Transverse colon (tissue), 4 donors: ENCODE data around the gene DPYSL5. TPM values are rescaled to one million over a fixed set of nuclear protein-coding genes. Genes with fewer than 3 reads are reported as not detected.

Experiments
- DNase-seq: peaks from one replicate; pipeline ENCODE4 v3.0.0-alpha.2; 2019
- H3K27ac ChIP-seq, 4 donors: fragments of 200-600 bp; sonication (generic); 2 replicates each; pipeline ENCODE4 v1.5.1; 2016 to 2018; ENCODE audit warnings: inconsistent platforms in 4 of 4
- H3K27me3 ChIP-seq: fragments of 200-600 bp; sonication (generic); 2 replicates; pipeline ENCODE4 v1.5.1; 2017; ENCODE audit warnings: inconsistent platforms
- H3K36me3 ChIP-seq, 4 donors: fragments of 200-600 bp; sonication (generic); 2 replicates each; pipeline ENCODE4 v1.5.1; 2017 to 2019; ENCODE audit warnings: inconsistent platforms in 4 of 4
- H3K4me1 ChIP-seq, 4 donors: fragments of 200-600 bp; sonication (generic); 2 replicates each; pipeline ENCODE4 v1.5.1; 2017 to 2020; ENCODE audit warnings: inconsistent platforms in 4 of 4
- H3K4me3 ChIP-seq, 4 donors: fragments of 200-600 bp; sonication (generic); 1 replicate in 1 of 4; 2 replicates in 3 of 4; pipeline versions ENCODE4 v1.5.1 to v1.6.1; 2017 to 2019; ENCODE audit warnings: inconsistent platforms in 4 of 4
- H3K9me3 ChIP-seq, 2 donors: fragments of 200-600 bp; sonication (generic); 2 replicates each; pipeline ENCODE4 v1.5.1; 2017 to 2019; ENCODE audit warnings: inconsistent platforms in 2 of 2
- CTCF ChIP-seq, 5 experiments: fragments of 200-600 bp in 3 of 5; fragments of 450-650 bp in 2 of 5; sonication (generic) in 3 of 5; IDR thresholded peaks; 1 replicate in 2 of 5; 2 replicates in 3 of 5; pipeline ENCODE4 v1.5.1; 2016 to 2017; ENCODE audit warnings: antibody characterized with exemption in 5 of 5, inconsistent platforms in 3 of 5, mild to moderate bottlenecking in 2 of 5, moderate library complexity in 1 of 5
- EP300 ChIP-seq: sonication (generic); formaldehyde crosslinking; IDR thresholded peaks from one replicate; pipeline ENCODE4 v1.6.1; 2017; ENCODE audit warnings: antibody characterized with exemption, low read depth
- POLR2A ChIP-seq: fragments of 450-650 bp; IDR thresholded peaks from one replicate; pipeline ENCODE4 v1.6.1; 2016; ENCODE audit warnings: antibody characterized with exemption, mild to moderate bottlenecking, moderate library complexity
- POLR2AphosphoS5 ChIP-seq, 3 donors: sonication (generic); formaldehyde crosslinking; IDR thresholded peaks; one replicate each; pipeline ENCODE4 v1.6.1; 2016; ENCODE audit warnings: antibody characterized with exemption in 3 of 3
- WGBS, 2 donors: methylation state at CpG; one replicate each; pipeline ENCODE4 v1.1.5; 2018; ENCODE audit warnings: low coverage in 1 of 2; 5-methylcytosine and 5-hydroxymethylcytosine counted together
- in situ Hi-C, 4 donors: fragments of 200-750 bp; cut with MboI; loops; one replicate each; pipeline versions ENCODE4 v1.15.0 to v1.15.1; 2017; ENCODE audit warnings: low sequenced_read_pairs in 3 of 4, low pct_ligation_motif_present in 1 of 4, low pct_unique_long_range_greater_than_20kb in 1 of 4
- intact Hi-C: fragments of 100-400 bp; cut with DNase I; formaldehyde crosslinking; loops from one replicate; pipeline ENCODE4 v1.15.1; 2023; ENCODE audit warnings: low total_unique reads
- total RNA-seq, 4 donors: library from RNA; depleted of rRNA; stranded (reverse); fragments of >200 nt; gene quantifications; one replicate each; pipeline ENCODE4 v1.1.0, GENCODE V29; 2016

The DPYSL5 gene
- total RNA-seq, 4 donors from 2014 or later: 0.32 TPM; not detected in 3

GRCh38 chr2:26934985-26935384 is 87.1 kb downstream of the DPYSL5 start:
- in situ Hi-C loops (no loop called here), intact Hi-C loops (no loop called here)
- Histone ChIP-seq H3K27me3 (peaks cover 4% of the 10 kb centered on the region), H3K36me3 (no peaks in the 10 kb centered on the region), H3K4me1 (no peaks in the 10 kb centered on the region), H3K4me3 (no peak overlapping the region), H3K27ac (no peak overlapping the region), H3K9me3 (no peaks in the 10 kb centered on the region)
- 40 to 62% methylated on average over 2 to 3 of the region's 3 CpGs for WGBS, 2 donors
- TF ChIP-seq POLR2AphosphoS5 (IDR thresholded peaks at IDR 0.05) (no peak), CTCF (IDR thresholded peaks at IDR 0.05) (no peak), POLR2A (no peak), EP300 (no peak)
- DNase-seq: no peak

GRCh38 chr2:26936855-26937254 is 88.9 kb downstream of the DPYSL5 start:
- H3K36me3 ChIP-seq: no peaks in the 10 kb centered on the region
- no peaks in the 10 kb centered on the region for H3K4me1 ChIP-seq
- in situ Hi-C loops: no loop called here
- no peak overlapping the region for H3K4me3 ChIP-seq
- WGBS, 2 donors: 72 to 83% methylated on average over 1 to 5 of the region's 5 CpGs
- TF ChIP-seq EP300 (no peak), CTCF (IDR thresholded peaks at IDR 0.05) (no peak), POLR2AphosphoS5 (IDR thresholded peaks at IDR 0.05) (no peak), POLR2A (no peak)
- H3K9me3 ChIP-seq: no peaks in the 10 kb centered on the region
- intact Hi-C loops: no loop called here
- no peak for DNase-seq
- H3K27ac ChIP-seq: no peak overlapping the region
- no peaks in the 10 kb centered on the region for H3K27me3 ChIP-seq

- DNase-seq: no peak
- intact Hi-C loops (no loop called here), in situ Hi-C loops (no loop called here)
- 30 to 78% methylated on average over 2 to 10 of the region's 10 CpGs for WGBS, 2 donors
- H3K9me3 ChIP-seq: no peaks in the 10 kb centered on the region
- no peaks in the 10 kb centered on the region for H3K36me3 ChIP-seq
- H3K27me3 ChIP-seq: peaks cover 11% of the 10 kb centered on the region
- H3K4me3 ChIP-seq: no peak overlapping the region
- TF ChIP-seq CTCF (IDR thresholded peaks at IDR 0.05) (no peak), POLR2A (no peak), EP300 (no peak), POLR2AphosphoS5 (IDR thresholded peaks at IDR 0.05) (no peak)
- no peak overlapping the region for H3K27ac ChIP-seq
- no peaks in the 10 kb centered on the region for H3K4me1 ChIP-seq
Observed at GRCh38 chr2:26938399-26939118, 90.6 kb downstream of the DPYSL5 start.

GRCh38 chr2:26940001-26940400 is 92.1 kb downstream of the DPYSL5 start:
- Histone ChIP-seq H3K36me3 (no peaks in the 10 kb centered on the region), H3K27ac (no peak overlapping the region), H3K27me3 (peaks cover 23% of the 10 kb centered on the region), H3K9me3 (no peaks in the 10 kb centered on the region), H3K4me3 (no peak overlapping the region), H3K4me1 (no peaks in the 10 kb centered on the region)
- TF ChIP-seq CTCF (IDR thresholded peaks at IDR 0.05) (no peak), POLR2A (no peak), POLR2AphosphoS5 (IDR thresholded peaks at IDR 0.05) (no peak), EP300 (no peak)
- intact Hi-C loops (loop anchor here (5.0 kb wide), 1 partner anchor 93 kb away; the partner anchor contains the start of gene DPYSL5), in situ Hi-C loops (loop anchor here in 2 of 4 donors (10.0 kb wide), 1 partner anchor 95 kb away; the partner anchor contains the start of gene DPYSL5 (in 2 of the 2))
- no peak for DNase-seq
- WGBS, 2 donors: 88 to 97% methylated on average over 8 to 9 of the region's 9 CpGs
